Smooth muscle cell (in vitro differentiated cells): ENCODE data around the gene SEZ6L. TPM values are rescaled to one million over a fixed set of nuclear protein-coding genes. Genes with fewer than 3 reads are reported as not detected.

Experiments
- DNase-seq: peaks from one replicate; lab custom pipeline; 2025; ENCODE audit not compliant: unreplicated experiment; lab: John Stamatoyannopoulos, UW
- H2AFZ ChIP-seq: fragments of 200-600 bp; sonication (generic); 2 replicates; pipeline ENCODE4 v1.6.0; 2016; ENCODE audit warnings: antibody characterized with exemption, low read depth, mild to moderate bottlenecking
- H3F3A ChIP-seq: fragments of 200-600 bp; sonication (generic); 2 replicates; pipeline ENCODE4 v1.6.0; 2017; ENCODE audit warnings: antibody characterized with exemption, low read depth
- H3K27ac ChIP-seq: fragments of 200-600 bp; sonication (generic); 2 replicates; pipeline ENCODE4 v1.5.1; 2016; ENCODE audit warnings: low read depth, mild to moderate bottlenecking
- H3K27me3 ChIP-seq: fragments of 200-600 bp; sonication (generic); 2 replicates; pipeline ENCODE4 v1.6.1; 2016; ENCODE audit warnings: low read depth, mild to moderate bottlenecking
- H3K36me3 ChIP-seq: fragments of 200-600 bp; sonication (generic); 2 replicates; pipeline ENCODE4 v1.5.1; 2016; ENCODE audit warnings: low read depth
- H3K4me1 ChIP-seq: fragments of 200-600 bp; sonication (generic); 2 replicates; pipeline ENCODE4 v1.5.1; 2016; ENCODE audit warnings: low read depth
- H3K4me2 ChIP-seq: fragments of 200-600 bp; sonication (generic); 2 replicates; pipeline ENCODE4 v1.6.0; 2016; ENCODE audit warnings: mild to moderate bottlenecking
- H3K4me3 ChIP-seq: fragments of 200-600 bp; sonication (generic); 2 replicates; pipeline ENCODE4 v1.5.1; 2016; ENCODE audit warnings: mild to moderate bottlenecking
- H3K79me2 ChIP-seq: fragments of 200-600 bp; sonication (generic); 2 replicates; pipeline ENCODE4 v1.6.0; 2016; ENCODE audit warnings: low read depth, mild to moderate bottlenecking
- H3K9ac ChIP-seq: fragments of 200-600 bp; sonication (generic); 2 replicates; pipeline ENCODE4 v1.6.0; 2016; ENCODE audit warnings: low read depth
- H3K9me3 ChIP-seq: fragments of 200-600 bp; sonication (generic); replicated peaks from 2 replicates; pipeline ENCODE4 v1.5.1; 2016; ENCODE audit warnings: low read depth
- H4K20me1 ChIP-seq: fragments of 200-600 bp; sonication (generic); 2 replicates; pipeline ENCODE4 v1.6.0; 2016; ENCODE audit warnings: low read depth
- CTCF ChIP-seq: fragments of 200-600 bp; sonication (generic); IDR thresholded peaks from 2 replicates; pipeline ENCODE4 v1.5.1; 2017; ENCODE audit warnings: borderline replicate concordance, mild to moderate bottlenecking, antibody characterized with exemption; ENCODE audit not compliant: insufficient read depth, poor library complexity, severe bottlenecking
- WGBS: methylation state at CpG from one replicate; pipeline ENCODE4 v1.1.7; 2016; ENCODE audit warnings: low lambda C conversion rate; 5-methylcytosine and 5-hydroxymethylcytosine counted together
- polyA plus RNA-seq: library from polyadenylated mRNA; unstranded; fragments of >200 nt; fragmentation: Nextera tagmentation; extraction: Ambion mirVana; gene quantifications from 2 replicates; pipeline ENCODE4 v1.2.1, GENCODE V29; 2016
- total RNA-seq: library from RNA; depleted of rRNA; stranded (reverse); fragments of >200 nt; gene quantifications from 2 replicates; pipeline ENCODE4 v1.2.3, GENCODE V29; 2014

SEZ6L gene
- total and polyA plus RNA-seq, 2 experiments from 2014 or later: 2.1 TPM

DNA sequence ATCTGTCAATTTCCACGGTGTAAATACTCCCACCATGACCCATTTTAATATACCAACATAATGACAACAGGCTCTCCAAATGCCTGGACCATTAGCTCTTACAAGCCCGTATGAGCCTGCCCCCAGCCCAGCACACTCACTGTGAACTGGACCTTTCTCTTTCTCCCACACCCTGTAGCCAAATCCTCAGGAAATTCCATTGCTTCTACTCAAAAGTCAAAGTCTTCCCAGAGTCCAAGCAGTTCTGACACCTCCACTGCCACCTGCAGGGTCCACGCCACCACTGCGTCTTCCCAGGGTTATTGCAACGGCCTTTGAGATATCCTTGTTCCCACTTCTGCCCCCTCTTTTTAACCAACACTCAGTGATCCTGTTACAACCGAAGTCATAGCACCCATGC is 149.7 kb downstream of the SEZ6L start:
- no peak overlapping the region for H3K9ac ChIP-seq
- no peak overlapping the region for H3K4me3 ChIP-seq
- H3K4me2 ChIP-seq: no peak overlapping the region
- no peaks in the 10 kb centered on the region for H3K36me3 ChIP-seq
- H2AFZ ChIP-seq: no peak overlapping the region
- TF ChIP-seq CTCF: no peak
- WGBS: 61% methylated on average over 6 of the region's 6 CpGs
- H4K20me1 ChIP-seq: no peaks in the 10 kb centered on the region
- peaks cover 10% of the 10 kb centered on the region for H3K27me3 ChIP-seq
- no peaks in the 10 kb centered on the region for H3K9me3 ChIP-seq
- DNase-seq: no peak
- no peak overlapping the region for H3K27ac ChIP-seq
- no peaks in the 10 kb centered on the region for H3K79me2 ChIP-seq
- no peaks in the 10 kb centered on the region for H3K4me1 ChIP-seq
- peaks cover 4% of the 10 kb centered on the region for H3F3A ChIP-seq

DNA sequence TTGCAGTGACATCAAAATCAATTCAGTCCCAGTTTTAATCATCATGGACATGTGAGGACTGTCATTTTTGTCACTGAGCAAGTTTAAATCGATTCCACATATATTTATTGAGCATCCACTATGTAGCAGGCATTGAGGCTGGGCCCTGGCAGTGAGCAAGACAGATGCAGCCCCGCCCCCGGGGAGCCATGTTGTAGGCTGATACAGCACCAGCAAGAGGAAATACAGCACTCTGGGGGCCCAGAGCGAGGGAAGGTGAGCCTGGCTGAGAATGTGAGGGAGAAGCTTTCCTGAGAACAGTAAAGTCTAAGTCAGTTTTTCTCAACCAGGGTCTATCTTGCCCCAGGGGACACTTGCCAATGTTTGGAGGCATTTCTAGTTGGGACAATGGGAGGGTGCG is 151.2 kb downstream of the SEZ6L start:
- H3K36me3 ChIP-seq: no peaks in the 10 kb centered on the region
- DNase-seq: no peak
- no peaks in the 10 kb centered on the region for H3K27me3 ChIP-seq
- no peaks in the 10 kb centered on the region for H3K9me3 ChIP-seq
- WGBS: 93% methylated on average over 5 of the region's 5 CpGs
- H4K20me1 ChIP-seq: no peaks in the 10 kb centered on the region
- no peaks in the 10 kb centered on the region for H3K4me1 ChIP-seq
- no peak overlapping the region for H3K4me2 ChIP-seq
- H3F3A ChIP-seq: peaks cover 4% of the 10 kb centered on the region
- H2AFZ ChIP-seq: no peak overlapping the region
- H3K79me2 ChIP-seq: no peaks in the 10 kb centered on the region
- H3K27ac ChIP-seq: no peak overlapping the region
- H3K4me3 ChIP-seq: no peak overlapping the region
- no peak overlapping the region for H3K9ac ChIP-seq
- TF ChIP-seq CTCF: no peak

- H4K20me1 ChIP-seq: no peaks in the 10 kb centered on the region
- H3K9ac ChIP-seq: no peak overlapping the region
- peak overlapping the region; percentile 81 for H3K27ac ChIP-seq
- H3K79me2 ChIP-seq: no peaks in the 10 kb centered on the region
- no peak for DNase-seq
- no peak for TF ChIP-seq CTCF
- no peaks in the 10 kb centered on the region for H3K4me1 ChIP-seq
- no peak overlapping the region for H3K4me2 ChIP-seq
- no peaks in the 10 kb centered on the region for H3K27me3 ChIP-seq
- 26% methylated on average over 12 of the region's 12 CpGs for WGBS
- peaks cover 4% of the 10 kb centered on the region for H3F3A ChIP-seq
- H2AFZ ChIP-seq: no peak overlapping the region
- no peaks in the 10 kb centered on the region for H3K9me3 ChIP-seq
- H3K36me3 ChIP-seq: no peaks in the 10 kb centered on the region
- no peak overlapping the region for H3K4me3 ChIP-seq
These were observed 152.2 kb downstream of the SEZ6L start for GRCh38 chr22:26321469-26321913.

- no peak for DNase-seq
- H2AFZ ChIP-seq: no peak overlapping the region
- no peaks in the 10 kb centered on the region for H3K36me3 ChIP-seq
- 40% methylated on average over 11 of the region's 11 CpGs for WGBS
- no peaks in the 10 kb centered on the region for H3K9me3 ChIP-seq
- H3K4me2 ChIP-seq: peak overlapping the region; percentile 54
- TF ChIP-seq CTCF: no peak
- H4K20me1 ChIP-seq: no peaks in the 10 kb centered on the region
- H3K79me2 ChIP-seq: no peaks in the 10 kb centered on the region
- H3K27me3 ChIP-seq: no peaks in the 10 kb centered on the region
- peak overlapping the region; percentile 53 for H3K9ac ChIP-seq
- no peak overlapping the region for H3K4me3 ChIP-seq
- H3F3A ChIP-seq: peaks cover 4% of the 10 kb centered on the region
- peak overlapping the region; percentile 81 for H3K27ac ChIP-seq
- no peaks in the 10 kb centered on the region for H3K4me1 ChIP-seq
These were observed 153.1 kb downstream of the SEZ6L start for GRCh38 chr22:26322179-26322905.
